Activated T-helper 9 cell treated with anti-CD3 and anti-CD28 coated beads, Interleukin-2, amount 50 U/mL, for 16 hours (primary cell): ENCODE data around the gene SDHD.
"Not testable (repeated sequence)": the region's sequence is repeated elsewhere in the genome, so short reads cannot be mapped to it uniquely, and the experiment has no call there.

Experiments
- DNase-seq: peaks from one replicate; pipeline ENCODE4 v3.0.0-alpha.2; 2020; ENCODE audit warnings: low read depth

The SDHD gene

DNA sequence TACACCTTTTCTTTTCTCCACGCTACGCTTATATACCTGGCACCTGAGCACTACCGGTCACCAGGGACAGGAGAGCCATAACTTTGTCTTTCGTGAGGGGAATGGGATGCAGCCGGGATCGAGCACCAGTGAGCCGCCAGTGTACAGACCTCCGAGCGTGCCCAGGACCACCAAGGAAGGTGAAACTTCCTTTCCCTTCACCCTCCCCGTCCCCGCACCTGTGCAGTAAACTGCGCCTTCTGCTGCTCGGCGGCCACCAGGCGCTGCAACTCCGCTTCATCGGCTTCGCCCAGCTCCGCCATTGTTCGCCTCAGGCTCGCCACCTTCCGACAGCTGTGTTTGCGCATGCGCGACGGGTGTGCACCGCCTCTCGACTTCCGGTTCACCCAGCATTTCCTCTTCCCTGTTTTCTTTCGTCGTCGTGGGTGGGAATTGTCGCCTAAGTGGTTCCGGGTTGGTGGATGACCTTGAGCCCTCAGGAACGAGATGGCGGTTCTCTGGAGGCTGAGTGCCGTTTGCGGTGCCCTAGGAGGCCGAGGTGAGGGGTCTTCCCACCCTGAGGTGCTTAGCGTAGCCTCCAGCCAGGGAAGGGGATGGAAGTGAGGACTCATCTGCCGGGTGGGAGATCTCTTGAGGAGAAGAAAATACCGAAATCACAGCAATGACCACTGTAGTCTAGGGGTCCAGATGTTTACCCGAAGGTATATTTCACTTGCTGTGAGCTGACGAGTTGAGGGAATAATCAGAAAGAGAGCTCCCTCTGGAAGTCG, at the start of gene SDHD, which contains the start of gene TIMM8B:
TSS of gene SDHD (plus strand) at position 452 of the 770 bp plus-strand sequence. CDS start at position 487, 35 bp downstream.
TSS of gene TIMM8B (minus strand) at position 335 of the 770 bp plus-strand sequence. CDS start at position 302, 33 bp downstream.
- DNase-seq = peak; percentile 91

DNA sequence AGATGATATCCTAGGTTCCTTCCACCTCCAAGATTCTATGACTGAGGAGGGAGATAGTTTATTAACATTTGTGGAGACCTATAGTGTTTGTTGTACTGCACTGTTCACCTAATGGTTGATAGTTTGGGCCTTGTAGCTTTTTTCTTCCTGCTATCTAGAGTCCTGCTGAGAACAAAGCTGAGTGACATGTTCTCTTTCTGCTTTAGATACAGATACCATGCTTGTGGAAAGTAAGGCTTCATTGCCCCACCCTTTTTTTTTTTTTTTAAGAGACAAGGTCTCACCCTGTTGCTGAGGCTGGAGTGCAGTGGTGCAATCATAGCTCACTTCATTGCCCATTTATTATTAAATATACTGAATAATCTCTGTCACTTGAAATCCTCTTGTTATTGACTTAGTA, 49.1 kb upstream of the SDHD start:
- DNase-seq = no peak

DNA sequence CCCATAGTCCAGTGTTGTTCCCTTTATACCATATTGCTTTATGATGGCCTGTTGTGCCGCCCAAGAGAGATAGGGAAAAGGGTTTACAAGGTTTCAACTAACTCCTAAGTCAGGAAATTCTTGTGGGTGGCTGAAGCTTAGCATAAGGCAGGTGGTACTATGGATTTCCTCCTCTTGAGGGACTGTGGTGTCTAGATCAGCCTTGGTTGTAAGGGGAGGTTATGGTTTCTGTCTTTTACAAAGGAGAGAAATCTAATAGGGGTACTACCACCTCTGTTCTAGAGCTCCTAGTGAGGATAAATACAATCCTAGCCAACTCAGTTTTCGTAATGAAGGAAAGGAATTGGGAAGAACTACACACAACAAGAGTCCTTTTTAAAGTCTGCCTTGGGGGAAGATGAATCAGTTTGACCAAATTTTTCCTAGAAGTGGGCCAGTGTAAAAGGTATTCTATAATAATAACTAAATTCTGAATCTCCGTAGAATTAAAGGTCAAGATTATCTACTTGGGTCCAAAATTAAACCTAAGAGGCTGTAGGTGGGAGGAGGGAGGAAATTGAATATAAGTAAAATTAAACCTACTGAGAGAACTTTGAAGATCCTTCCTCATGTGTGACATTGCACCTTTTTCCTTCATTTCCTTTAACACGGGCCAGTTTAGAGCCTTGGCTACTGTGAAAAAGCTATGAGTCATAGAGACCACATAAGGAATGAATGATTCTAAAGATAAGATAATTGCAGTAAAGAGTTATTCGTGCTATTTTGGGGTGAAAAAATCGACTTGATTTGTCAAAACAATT, 44.3 kb upstream of the SDHD start:
- DNase-seq = no peak

DNA sequence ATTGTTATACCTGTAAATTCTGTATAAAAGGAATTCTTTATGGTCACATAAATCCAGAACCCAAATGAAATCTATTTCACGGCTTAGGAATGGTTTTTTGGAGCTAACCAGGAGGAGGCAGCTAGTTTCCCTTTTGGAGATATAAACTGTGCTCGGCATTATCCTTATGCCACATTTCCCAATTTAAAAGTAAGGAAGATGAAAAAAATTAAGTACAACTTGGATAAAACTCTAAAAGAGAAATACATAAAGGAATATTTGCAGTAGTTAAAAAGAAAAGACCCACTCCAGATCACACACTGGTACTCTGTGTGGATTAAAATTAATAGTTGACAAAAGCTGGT, 43.7 kb upstream of the SDHD start:
- no peak for DNase-seq

DNA sequence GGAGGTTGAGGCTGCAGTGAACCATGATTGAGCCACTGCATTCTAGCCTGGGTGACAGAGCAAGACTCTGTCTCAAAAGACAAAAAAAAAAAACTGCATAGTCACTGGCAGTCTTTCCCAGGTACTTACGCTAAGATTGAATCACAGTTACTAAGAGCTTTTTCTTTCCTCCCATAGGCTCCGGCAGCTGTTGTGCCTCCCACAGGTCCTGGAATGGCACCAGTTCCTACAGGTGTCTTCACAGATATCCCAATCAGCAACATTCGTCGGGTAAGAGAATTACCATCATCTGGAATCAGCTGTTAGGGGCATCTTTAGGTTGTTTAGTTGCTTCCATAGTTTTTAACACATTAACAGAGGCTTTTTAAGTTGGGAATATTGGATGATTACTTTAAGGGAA, 41.7 kb upstream of the SDHD start:
- no peak for DNase-seq

DNA sequence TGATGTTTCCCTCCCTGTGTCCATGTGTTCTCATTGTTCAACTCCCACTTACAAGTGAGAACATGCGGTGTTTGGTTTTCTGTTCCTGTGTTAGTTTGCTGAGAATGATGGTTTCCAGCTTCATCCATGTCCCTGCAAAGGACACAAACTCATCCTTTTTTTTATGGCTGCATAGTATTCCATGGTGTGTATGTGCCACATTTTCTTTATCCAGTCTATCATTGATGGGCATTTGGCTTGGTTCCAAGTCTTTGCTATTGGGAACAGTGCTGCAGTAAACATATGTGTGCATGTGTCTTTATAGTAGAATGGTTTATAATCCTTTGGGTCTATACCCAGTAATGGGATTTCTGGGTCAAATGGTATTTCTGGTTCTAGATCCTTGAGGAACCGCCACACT, 40.0 kb upstream of the SDHD start:
- DNase-seq = not testable (repeated sequence)

DNA sequence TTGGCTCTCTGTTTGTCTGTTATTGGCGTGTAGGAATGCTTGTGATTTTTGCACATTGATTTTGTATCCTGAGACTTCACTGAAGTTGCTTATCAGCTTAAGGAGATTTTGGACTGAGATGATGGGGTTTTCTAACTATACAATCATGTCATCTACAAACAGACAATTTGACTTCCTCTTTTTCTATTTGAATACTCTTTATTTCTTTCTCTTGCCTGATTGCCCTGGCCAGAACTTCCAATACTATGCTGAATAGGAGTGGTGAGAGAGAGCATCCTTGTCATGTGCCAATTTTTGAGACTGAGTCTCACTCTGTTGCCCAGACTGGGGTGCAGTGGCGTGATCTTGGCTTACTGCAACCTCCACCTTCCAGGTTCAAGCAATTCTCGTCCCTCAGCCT, 38.4 kb upstream of the SDHD start:
- DNase-seq = not testable (repeated sequence)

DNA sequence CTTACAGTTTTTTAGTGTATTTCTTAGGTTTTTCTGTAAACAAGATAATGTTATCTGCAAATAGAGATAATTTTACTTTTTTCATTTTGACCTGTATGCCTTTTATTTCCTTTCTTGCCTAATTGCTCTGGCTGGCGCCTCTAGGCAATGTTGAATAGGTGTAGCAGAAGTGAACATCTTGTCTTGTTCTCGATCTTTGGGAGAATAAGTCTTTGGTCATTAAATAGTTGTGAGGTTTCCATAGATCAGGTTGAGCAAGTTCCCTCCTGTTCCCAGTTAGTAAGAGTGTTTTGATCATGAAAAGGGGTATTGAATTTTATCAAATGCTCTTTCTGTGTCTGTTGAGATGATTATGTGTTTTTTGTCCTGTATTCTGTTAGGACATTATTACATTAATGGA, 36.9 kb upstream of the SDHD start:
- no peak for DNase-seq

DNA sequence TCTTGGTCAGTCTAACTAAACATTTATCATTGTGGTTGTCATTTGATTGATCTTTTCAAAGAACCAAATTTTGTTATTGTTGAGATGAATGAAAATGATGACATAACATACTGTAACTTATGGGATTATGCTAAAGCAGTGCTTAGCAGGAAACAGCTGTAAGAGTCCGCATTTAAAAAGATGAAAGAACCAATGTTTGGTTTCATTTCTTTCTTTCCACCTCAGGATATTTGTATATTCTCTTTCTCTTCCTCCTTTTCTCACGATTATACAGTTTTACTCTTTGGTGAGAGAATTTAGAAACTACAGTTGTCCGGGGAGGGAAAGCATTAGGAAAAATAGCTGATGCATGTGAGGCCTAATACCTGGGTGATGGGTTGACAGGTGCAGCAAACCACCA, 36.0 kb upstream of the SDHD start:
- no peak for DNase-seq

DNA sequence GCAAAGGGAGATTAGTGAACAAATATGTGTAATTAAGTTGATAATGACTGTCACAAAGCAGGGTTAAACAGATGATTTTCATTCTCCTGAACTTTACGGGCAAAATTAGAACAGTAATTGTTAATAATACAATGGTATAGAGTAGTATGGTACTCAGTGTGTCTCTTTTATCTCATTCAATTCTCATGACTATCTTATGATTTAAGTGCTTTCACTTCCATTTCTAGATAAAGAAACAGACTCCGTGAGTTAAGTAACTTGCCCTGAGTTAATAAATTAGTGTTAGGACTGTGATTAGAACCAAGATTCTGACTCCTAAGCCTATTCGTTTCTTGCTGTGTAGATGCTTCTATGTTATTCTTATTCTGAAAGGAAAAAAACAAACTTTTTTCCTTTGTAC, 34.9 kb upstream of the SDHD start:
- no peak for DNase-seq

DNA sequence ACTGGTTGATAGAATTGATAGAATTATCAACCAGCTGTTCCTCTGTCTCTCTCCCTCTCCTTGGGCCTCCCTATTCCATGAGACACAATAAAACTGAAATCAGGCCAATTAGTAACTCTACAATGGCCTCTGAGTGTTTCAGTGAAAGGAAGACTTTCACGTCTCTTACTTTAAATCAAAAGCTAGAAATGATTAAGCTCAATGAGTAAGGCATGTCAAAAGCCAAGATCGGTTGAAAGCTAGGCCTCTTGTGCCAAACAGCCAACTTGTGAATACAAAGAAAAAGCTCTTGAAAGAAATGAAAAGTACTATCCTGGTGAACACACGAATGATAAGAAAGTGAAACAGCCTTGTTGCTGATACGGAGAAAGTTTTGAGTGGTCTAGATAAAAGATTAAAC, 29.5 kb upstream of the SDHD start:
- DNase-seq = no peak

DNA sequence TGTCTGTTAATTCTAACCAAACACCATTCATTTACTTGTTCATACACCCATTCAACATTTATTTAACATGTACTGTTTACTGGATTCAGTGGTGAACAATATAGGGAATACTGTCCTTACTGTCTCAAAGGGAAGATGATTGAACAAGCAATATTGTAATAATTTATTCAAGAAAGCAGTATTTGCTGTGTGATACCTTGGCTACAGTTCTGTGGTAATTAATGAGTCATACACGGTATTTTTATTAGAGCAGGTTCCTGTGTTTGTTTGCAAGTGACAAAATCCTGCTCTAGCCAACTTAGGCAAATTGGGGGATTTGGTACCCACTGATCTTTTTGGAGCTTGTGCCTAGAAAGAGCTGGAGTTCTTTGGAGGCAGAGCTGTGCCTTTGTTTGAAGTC, 28.6 kb upstream of the SDHD start:
- no peak for DNase-seq

DNA sequence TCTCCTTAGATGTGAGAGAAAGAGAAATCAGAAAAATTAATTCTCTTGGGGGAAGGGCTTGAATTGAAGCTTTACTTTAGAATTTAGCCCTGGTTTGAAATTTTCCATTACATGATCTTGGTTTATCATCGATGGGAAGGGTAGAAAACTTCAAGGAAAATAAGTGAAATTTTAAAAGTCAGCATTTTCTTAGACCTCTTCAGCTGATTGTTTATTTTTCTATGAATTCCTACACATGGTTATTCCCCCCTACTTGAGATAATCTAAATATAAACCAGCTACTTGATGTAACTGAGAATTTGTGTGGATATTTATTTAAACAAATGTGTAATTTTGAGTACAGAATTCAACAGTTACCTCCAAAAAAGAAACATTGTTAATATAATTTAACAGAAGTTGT, 23.8 kb upstream of the SDHD start:
- DNase-seq = no peak

DNA sequence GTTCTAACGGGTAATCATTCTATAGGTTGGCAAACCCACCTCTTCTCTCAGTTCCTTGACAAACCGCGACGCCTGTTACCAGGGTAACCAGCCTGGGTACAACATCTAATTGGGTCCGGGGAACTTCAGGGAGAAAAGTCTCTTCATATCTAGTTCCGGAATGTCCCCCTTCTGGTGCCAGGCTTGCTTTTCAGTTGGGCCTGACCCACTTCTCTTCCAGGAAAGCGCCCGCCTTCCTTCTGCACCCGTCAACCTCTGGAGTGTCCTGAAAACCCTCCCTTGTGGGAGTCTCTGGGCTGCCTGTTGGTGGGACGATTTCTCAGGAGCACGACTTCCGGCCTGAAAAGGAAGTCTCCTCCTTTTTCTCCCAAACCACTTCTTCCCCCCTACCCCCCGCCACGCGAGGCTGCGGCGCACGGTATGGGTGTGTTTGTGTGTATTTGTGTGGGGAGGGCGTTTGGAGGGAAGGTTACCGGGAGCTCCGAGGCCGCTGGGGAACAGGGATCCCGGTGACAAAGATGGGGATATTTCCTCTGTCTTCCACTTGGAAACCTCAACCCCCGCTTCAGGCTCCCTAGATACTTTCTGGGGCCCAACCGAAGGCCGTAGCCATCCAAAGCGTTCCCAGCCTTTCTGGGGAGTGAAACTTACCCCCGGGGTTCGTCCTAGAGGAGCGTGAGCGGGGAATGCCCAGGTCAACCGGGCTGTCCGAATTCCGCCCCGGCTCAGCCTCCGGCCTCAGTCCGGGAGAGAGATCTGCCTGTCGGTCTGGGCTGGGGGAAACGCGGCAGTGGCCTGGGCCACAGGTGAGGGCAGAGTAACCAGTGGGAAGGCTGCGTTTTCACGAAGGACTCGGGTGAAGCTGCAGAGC, 12.5 kb upstream of the SDHD start, which contains the start of the genes NKAPD1 and PIH1D2:
TSS of gene NKAPD1 (plus strand) at position 359 of the 871 bp plus-strand sequence. CDS start 1,276 bp downstream, outside the sequence.
TSS of gene PIH1D2 (minus strand) at position 77 of the 871 bp plus-strand sequence. CDS start 843 bp downstream, outside the sequence.
- peak; percentile 65 for DNase-seq

DNA sequence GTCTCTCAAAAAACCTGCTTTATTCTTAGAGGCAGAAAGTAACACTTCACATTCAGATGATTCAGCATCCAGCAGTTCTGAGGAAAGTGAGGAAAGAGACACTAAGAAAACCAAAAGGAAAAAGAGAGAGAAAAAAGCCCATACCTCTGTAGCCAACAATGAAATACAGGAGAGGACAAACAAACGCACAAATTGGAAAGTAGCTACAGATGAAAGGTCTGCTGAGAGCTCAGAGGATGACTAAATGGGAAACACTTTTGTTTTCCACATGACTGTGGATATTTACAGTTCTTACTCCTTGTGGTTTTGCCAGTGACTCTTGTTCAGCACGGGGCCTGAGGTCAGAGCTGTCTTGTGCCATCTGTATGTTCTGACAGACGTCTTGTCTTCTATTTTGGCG, 3.9 kb upstream of the SDHD start:
- DNase-seq = no peak

DNA sequence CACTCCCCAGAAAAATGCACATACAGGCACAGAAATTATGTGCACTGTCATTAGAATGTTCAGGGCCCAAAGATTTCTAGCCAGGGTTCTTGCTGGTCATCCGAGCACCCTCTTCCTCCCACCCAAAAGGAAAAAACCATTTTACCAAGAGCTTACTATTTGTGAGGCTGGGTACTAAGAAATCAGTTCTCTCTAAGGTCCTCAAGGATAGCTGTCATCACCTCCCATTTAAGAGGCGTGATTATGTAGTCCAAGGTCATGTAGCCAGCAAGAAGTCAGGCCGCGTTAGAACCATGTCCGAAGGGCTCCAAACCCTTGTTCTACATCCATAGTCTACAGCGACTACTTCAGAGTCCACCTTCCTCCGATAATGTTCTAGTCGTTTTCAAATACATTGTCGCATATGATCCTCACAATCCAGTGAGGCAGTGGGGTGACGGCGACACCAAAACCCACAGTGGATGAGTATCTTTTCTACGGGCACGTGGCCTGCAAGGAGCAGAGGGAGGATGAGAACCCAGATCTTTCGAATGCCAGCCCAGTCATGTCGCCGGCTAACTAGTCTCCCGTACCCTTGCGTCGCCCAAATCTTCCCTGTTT, 751 bp upstream of the SDHD start:
- DNase-seq = peak; percentile 9

DNA sequence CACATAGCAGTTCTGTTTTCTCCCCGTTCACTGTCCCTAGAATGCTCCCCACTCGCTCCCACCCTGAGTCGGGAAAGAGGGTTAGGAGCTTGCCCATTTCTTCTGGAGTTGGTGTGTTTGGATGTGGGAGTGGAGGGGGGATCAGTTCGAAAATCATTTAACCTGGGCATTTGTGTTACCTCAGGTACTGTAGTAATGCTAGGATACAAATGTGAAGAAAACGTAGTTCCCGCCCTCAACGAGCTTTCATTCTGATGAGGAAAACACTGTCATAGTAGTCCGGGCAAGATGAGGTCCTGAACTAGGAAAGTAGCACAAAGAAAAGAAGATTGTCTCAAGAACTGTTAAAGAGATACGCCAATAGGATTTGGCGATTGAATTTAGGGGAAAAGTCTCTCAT, 539 bp downstream of the SDHD start:
- no peak for DNase-seq

DNA sequence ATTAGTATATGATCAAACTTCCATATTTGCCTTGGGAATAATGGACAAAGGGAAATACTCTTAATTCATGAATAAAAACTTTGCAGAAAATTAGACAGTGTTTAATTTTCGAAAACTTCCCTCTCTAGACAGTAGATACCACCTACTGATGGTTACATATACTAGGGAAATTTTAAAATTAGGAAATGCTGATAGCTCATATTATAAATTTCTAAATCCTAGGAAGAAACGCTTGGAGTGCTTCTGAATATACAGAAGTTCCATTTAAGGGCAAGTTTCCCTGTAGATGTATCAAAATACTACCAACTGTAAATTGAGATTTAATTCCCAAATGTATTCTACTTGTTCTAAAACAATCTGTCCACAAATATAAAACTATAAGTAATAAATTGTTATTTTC, 8.6 kb downstream of the SDHD start:
- not testable (repeated sequence) for DNase-seq

DNA sequence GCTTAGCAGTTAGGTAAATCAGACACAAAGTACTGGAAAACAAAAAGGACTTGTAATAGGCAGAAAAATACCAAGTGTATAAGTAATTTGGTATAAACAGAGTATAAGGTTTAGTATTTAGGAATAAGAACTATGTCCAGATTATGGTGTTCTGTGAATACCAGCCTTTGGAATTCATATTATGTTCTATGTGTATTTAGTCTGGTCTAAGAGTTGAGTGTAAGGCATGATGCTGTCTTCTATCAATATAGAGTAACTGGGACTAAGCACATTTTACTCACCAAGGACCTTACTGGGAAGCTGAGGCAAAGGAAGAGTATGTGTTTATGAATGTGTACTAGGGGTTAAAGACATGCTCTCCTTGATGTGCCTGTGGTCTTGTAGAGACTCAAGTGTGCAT, 9.5 kb downstream of the SDHD start:
- no peak for DNase-seq

DNA sequence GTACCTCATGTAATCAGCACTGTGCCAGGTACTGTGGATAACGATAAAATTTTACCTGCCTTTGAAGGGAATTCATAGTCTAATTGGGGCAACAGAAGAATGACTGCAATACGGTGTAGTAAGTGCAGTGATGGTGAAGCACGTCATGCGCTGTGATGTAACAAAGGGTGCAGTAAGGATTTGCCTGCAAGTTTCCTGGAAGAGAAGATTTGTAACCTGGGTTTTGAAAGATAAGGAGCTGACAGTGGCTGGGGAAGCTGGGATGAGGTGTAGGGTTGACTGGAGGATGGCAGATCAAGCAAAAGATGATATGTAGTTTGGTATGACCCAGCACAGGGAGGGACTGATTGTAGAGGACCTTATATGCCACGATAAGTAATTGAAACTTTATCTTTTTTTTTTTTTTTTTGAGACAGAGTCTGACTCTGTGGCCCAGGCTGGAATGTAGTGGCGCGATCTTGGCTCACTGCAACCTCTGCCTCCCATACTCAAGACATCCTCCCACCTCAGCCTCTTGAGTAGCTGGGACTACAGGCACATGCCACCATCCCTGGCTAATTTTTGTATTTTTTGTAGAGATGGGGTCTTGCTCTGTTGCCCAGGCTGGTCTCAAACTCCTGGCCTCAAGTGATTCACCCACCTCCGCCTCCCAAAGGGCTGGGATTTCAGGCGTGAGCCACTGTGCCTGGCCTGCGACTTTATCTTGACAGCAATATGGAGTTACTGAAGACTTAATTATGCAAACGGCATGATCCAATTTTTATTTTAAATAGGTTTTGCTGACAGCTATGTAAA, 11.3 kb downstream of the SDHD start:
- no peak for DNase-seq

DNA sequence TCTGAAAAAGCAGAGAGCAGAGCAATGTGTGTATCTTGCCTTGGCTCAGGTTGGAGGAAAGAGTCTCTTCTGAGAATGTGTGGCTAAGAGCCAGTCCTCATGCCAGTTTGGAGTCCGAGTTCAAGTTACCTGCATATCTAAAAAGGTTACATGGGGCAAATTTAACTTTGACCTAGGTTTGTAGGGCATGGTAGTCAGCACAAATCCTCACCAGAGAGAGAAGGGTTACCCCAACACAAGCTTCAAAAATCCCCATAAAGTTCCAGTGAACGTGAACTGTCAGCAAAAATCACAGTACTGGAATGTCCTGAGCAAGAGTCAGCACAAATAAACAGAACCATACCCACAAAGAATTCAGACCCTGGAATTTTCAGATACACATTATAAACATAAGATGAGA, 13.8 kb downstream of the SDHD start:
- DNase-seq = no peak
